GM21737 (cell line): Measurements from ENCODE around the gene GALM.
A peak's percentile ranks its signal among the peaks of the same experiment; 100 is the strongest.
"Not testable (repeated sequence)": the region's sequence is repeated elsewhere in the genome, so short reads cannot be mapped to it uniquely, and the experiment has no call there.

Source experiments
- ATAC-seq: cut with Tn5 transposase; IDR thresholded peaks from one replicate; pipeline ENCODE4 v1.9.1; 2021; ENCODE audit warnings: mild to moderate bottlenecking, moderate library complexity; ENCODE audit not compliant: unreplicated experiment

GALM gene

DNA sequence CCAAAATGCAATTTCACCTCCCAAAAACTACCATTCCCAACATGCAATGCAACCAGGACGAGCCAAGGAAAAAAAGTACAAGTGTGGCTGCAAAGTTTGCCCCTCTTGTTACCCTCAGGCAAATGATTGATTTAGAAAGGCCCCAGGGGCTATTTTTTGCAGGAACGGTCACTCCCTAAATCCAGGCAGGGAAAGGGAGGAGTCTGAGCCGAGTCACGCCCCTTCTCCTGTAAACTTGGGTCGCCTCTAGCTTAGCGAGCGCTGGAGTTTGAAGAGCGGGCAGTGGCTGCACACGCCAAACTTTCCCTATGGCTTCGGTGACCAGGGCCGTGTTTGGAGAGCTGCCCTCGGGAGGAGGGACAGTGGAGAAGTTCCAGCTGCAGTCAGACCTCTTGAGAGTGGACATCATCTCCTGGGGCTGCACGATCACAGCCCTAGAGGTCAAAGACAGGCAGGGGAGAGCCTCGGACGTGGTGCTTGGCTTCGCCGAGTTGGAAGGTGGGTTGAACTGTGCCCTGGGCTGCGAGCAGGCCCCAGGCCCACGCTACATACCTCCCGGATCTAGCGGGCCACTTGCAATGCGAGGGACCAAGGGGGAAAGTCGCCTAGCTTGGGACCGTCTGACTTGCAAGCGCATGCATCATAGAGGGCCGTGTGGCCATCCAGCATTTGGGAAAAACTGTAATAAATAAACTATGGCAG is at the start of gene GALM:
Gene GALM (plus strand): TSS at position 261 of the 702 bp plus-strand sequence. CDS start 48 bp downstream, at position 309.
- ATAC-seq, result peak; percentile 41

DNA sequence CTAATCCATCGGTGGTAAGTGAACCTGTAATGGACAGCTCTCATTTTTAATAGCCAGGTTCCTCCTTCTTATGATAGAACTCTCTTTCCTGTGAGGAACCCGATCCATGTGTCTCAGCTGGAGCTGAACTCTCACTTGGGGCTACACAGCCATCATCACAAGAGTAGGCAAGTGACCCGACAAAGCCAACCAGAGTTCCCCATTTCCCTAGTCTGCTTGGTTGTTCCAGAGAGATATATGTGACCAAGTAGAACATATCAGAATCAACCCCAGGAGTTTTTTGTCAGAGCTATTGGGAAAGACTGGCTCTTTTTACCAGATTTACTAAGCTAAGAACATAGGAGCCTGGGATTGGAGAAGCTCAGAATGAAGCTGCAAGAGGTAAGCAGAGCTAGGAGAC is 48.6 kb upstream of the GALM start:
- ATAC-seq, result no peak

DNA sequence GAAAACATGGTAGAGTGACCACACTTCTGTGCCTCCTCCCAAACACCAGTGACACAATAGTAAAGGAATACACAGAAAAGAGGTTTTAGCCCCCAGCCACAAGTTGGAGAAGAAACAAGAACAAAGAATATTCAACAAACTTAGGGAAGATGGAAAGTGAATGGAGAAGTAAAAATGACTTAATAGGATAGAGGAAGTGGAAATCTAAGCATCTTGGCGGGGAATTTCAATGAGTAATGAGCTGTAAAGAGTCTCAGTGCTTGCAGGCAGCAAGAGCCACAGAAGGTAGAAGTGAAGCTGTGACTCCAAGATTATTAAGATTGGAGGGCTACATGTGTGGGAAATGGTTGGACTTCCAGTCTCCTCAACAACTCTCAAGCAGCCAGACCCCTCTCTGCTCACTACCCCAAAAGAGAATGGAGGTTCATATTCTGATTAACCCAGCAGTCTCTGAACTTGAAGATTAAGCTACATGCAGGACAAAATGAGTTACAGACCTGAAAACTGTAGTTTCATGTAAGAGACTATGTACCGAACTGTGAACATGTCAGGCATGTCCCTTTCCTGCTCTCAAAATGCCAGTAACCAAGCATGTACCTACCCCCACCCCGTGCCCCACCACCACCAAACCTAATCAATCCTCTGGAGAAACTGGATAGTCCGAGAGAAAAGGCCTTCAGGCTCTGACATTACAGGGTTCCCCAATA is 46.3 kb upstream of the GALM start:
- peak; percentile 65 for ATAC-seq

DNA sequence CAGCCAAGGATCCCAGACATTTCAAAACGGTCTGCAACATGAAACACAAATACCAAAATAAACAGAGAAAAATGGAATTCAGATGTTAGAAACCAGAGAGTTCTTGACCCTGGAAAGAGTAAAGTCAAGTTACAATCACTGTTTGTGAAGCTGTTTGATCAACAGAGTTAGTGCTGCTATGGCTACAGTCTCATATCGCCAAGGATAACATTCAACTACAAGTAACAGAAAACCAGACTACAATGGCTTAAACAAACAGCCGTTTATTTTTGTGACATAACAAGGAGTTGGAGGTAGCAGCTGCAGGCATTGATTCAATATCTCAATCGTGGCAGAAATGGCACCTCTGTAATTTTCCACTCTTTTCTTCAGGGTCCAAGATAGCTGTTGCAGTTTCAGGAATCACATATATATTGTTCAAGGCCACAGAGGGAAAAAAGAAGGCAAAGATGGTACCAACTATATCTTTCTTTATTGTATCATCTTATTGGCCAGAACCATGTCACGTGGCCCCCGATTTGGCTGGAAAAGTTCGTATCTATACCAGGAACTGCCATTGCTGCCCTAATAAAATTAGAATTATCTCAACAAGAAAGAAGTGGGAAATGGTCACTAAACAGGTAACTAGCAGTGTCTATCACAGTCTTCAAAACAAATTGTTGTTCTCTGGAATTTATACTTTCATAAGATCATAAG is 45.5 kb upstream of the GALM start:
- no peak for ATAC-seq

DNA sequence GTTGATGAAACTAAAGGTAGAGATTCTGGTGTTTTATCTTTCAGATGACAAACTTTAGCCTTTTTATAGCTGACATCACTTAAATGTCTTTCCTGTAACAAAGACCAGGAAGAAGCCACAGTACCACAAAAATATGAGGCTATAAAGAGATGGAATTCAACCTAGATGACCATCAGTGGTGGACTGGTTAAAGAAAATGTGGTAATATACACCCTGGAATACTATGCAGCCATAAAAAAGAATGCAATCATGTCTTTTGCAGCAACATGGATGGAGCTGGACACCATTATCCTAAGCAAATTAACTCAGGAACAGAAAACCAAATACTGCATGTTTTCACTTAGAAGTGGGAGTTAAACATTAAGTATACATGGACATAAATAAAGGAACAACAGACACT is 44.9 kb upstream of the GALM start:
- no peak for ATAC-seq

DNA sequence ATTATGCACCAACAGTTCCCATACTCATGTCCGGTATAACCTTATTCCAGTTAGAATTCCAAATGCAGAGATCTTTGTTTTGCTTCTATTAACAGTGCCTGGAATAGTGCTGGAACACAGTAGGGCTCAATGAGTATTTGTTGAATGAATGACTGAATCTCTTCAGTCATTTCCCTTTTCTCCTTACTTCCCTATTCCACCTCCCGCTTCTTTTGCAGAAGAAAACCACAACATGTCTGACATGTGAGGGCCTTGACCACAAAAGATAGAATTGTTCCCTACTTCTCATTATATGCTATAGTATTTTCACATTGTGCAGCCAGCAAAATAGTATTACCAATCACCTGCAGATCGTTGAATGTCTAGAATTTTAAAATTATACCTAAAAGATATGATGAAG is 43.7 kb upstream of the GALM start:
- ATAC-seq, result no peak

DNA sequence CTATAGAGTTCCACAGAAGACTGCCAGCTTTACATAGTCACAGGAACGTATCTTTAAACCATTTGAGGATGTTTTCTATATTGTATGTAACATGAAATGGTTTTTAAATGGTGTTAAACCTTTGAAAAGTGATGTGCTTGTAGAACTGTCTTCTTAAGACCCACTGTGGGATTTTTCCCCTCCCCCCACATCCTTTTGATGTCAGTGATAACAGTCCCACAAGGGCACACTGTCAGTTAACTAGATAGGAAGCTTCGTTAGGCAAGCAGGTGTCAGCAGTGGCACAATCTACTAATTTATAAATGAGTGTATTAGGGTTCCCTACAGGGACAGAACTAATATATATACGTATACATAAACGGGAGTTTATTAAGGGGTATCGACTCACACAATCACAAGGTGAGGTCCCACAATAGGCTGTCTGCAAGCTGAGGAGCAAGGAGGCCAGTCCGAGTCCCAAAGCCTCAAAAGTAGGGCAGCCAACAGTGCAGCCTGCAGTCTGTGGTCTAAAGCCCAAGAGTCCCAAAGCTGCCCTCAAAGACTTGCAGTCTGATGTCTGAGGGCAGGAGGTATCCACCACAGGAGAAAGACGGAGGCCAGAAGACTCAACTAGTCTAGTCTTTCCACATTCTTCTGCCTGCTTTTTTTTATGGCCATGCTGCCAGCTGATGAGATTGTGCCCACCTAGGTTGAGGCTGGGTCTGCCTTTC is 39.4 kb upstream of the GALM start:
- no peak for ATAC-seq

DNA sequence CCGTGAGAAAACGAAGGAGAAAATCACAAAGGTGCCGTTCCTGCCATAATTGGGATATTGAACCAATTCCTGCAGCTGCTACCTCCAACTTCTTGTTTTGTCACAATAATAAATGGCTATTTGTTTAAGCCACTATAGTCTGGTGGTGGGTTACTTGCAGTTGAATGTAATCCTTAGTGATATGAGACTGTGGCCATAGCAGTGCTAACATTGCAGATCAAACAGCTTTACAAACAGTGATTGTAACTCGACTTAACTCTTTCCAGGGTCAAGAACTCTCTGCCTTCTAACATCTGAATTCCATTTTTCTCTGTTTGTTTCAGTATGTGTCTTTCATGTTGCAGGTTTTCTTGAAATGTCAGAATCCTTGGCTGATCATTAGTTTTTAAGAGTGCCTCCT is 38.5 kb upstream of the GALM start:
- ATAC-seq, result no peak

DNA sequence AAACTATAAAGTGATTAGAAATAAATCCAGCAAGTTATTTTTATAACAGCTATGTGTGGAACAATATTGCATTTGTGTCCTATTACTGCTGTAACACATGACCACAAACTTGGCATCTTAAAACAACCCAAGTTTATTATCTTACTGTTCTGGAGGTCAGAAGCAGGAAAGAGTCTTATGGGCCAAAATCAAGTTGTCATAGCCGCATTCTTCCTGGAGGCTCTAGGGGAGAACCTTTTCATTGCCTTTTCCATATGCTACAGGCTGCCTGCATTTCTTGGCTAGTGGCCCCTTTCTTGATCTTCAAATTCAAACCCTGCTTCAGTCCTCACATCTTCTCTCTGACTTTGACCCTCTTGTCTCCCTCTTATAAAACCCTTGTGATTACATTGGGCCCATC is 36.2 kb upstream of the GALM start:
- ATAC-seq, result no peak

DNA sequence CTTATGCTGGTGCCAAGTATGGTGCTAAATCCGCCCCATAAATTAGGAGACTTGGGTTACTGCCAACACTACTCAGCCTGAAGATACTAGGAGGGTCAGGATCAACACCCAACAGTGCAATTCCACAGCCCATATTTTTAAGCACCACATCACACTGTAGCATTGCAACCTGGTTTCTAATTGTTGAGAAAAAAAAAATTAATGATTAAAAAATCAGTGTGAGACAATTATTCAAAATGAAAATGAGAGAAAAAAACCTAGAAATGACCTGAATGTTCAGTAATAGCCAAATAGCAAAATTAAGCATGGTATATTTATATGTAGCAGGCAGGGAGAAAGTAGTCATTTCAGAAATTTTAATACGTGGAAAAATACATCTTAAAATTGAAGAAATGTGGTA is 33.9 kb upstream of the GALM start:
- no peak for ATAC-seq

DNA sequence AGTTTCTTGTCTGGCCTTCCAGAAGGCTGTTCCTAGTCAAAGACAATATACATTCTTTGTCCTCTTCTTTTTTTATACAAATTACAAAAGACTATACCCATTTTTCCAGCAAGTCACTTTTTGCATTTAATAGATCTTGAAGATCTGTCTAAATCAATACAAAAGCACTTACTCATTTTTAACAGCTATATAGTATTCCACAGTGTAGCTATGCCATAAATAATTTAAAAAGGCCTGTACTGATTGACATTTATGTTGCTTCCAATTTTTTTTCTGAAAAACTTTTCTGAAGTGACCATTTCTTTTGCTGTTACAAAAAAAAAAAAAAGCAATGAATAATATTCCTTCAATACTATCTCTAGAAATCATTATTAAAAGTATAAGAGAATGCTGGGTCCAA is 32.9 kb upstream of the GALM start:
- no peak for ATAC-seq

DNA sequence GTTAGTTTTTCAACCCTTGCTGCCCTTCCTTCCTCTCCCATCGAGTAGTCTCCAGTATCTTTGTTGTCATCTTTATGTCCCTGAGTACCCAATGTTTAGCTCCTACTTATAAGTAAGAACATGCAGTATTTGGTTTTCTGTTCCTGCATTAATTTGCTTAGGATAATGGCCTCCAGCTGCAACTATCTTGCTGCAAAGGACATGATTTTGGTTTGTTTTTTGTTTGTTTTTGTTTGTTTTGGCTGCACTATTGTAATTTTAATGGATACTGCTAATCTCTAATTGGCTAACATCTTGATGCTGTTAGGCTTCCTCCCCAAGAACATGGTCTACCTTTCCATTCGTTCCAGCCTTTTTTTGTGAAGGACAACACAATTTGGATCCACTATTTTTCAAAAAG is 32.0 kb upstream of the GALM start:
- no peak for ATAC-seq

DNA sequence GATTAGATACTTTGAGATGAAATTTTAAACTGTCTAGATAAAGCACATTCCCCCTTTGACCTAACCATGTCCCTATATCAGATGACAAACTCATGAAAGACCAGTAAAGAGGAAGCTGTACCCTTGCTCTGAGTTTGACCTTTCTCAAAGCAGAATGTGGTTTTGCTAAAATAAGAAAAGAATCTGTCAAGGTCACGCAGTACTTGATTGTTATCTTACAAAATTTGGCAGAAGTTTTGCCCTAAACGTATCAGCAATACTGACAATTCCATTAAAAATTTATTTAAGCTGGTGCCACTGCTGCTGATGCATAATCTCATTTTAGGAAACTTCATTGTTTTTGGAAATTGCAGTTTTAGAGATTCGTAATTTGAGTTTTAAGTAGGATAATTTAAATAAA is 31.2 kb upstream of the GALM start:
- peak; percentile 83 for ATAC-seq

DNA sequence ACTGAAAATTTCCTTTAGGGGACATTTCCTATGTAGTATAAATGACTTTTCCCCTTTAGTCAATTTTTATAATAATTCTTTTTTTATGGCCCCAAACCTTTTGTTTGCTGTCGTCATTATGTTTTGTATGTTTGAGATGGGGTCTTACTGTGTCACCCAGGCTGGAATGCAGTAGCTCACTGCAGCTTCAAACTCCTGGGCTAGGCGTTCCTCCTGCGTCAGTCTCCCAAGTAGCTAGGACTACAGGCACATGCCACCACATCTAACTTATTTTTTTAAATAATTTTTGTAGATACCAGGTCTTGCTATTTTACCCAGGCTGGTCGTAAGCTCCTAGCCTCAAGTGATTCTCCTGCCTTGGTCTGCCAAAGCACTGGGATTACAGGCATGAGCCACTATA is 30.8 kb upstream of the GALM start:
- ATAC-seq, result no peak

DNA sequence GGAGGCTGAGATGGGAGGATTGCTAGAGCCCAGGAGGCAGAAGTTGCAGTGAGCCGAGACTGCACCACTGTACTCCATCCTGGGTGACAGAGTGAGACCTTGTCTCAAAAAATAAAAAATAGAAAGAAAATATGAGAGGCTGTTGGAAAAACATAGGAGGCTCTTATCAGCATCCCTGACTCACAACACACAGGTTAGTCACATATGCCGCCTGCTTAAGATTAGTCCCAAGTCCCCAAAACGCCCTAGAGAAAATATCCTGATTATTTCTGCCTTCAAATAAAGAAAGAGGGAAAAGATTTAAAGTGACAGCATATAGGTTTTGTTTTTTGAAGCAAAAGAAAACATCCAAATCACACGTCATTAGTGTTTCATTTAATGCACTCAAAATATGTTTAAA is 29.8 kb upstream of the GALM start:
- ATAC-seq, result no peak

DNA sequence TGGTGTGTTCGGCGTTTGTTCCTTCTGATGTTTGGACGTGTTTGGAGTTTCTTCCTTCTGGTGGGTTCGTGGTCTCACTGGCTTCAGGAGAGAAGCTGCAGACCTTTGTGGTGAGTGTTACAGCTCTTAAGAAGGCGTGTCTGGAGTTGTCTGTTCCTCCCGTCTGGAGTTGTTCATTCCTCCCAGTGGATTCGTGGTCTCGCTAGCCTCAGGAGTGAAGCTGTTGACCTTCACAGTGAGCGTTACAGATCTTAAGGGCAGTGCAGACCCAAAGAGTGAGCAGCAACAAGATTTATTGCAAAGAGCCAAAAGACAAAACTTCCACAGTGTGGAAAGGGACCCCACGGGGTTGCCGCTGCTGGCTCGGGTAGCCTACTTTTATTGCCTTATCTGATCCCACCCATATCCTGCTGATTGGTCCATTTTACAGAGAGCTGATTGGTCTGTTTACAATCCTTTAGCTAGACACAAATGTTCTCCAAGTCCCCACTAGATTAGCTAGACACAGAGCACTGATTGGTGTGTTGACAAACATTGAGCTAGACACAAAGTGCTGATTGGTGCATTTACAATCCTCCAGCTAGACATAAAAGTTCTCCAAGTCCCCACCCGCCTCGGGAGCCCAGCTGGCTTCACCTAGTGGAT is 23.4 kb upstream of the GALM start:
- ATAC-seq, result not testable (repeated sequence)

DNA sequence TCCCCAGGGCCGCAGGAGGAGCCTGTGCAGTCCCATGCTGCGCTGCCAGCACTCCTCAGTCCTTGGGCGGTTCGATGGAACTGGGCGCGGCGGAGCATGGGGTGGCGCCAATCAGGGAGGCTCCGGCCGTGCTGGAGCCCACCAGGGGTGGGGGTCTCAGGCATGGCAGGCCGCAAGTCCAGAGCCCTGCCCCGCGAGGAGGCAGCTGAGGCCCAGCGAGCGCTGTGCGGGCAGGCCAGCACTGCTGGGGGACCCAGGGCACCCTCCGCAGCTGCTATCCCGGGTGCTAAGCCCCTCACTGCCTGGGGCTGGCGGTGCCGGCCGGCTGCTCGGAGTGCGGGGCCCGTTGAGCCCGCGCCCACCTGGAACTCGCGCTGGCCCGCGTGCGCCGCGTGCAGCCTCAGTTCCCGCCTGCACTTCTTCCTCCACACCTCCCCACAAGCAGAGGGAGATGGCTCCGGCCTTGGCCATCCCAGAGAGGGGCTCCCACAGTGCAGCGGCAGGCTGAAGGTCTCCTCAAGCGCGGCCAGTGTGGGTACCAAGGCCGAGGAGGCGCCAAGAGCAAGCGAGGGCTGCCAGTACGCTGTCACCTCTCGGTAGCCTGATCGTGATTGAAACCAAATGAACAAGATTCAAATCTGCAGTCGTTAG is 22.8 kb upstream of the GALM start:
- no peak for ATAC-seq

DNA sequence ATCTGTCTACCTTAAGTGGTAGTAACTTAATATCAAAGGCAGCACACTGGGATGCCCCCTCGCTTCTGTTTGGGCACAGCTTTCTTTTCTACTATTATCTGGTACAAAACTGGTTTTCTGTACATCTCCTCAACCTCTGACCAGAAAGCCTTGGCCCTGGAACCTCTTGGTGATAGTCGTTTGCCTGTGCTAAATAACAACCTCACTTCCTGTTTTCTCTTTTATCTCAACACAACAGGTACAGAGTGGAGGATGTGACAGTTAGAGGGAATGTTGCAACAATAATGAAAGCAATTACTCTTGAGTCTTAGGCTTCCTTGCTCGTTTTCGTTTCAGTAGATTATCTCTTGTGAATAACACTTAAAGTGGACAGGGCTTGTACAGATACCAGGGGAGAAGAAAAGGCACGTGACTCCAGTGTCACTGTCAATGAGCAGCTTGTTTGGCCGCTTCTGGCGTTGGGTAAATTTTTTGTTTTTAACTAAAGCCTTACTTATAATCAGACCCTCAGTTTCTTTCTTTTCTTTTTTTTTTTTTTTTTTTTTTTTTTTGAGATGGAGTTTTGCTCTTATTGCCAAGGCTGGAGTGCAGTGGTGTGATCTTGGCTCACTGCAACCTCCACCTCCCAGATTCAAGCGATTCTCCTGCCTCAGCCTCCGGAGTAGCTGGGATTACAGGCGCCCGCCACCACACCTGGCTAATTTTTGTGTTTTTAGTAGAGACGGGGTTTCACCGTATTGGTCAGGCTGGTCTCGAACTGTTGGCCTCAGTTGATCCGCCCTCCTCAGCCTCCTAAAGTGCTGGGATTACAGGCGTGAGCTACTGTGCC is 22.0 kb upstream of the GALM start:
- ATAC-seq, result not testable (repeated sequence)

DNA sequence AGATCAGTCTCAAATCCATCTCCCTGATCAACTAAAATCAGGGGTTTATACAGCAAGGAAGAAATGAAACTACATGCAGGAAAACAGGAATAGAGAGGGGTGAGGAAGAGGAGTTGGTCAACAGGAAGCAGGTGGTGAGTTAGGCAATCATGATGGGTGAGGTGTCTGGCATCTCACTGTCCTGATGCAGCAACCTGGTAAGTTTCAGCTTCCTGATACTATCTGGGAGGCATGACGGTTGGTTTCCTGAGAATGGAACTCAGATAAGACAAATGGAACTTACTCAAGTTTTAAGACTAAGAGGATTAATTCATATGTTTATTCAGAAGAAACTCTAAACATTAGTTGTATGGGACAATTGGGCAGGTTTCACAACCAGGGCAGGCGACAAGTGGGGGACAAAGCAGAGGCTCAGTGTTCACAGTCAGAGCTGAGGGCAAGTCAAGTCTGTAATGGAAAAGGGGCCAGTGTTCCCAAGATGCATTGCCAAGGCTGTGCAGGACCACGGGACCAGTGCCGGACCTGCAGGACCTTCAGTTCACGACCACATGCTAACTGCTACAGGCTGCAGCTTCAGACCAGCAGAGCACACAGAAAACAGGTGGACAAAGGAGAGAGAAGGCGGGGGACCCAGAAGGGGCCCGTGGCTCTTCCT is 17.7 kb upstream of the GALM start:
- no peak for ATAC-seq
